HepG2 (cell line): ENCODE measurements around the gene ADAM10. TPM values are rescaled to one million over a fixed set of nuclear protein-coding genes. Genes with fewer than 3 reads are reported as not detected.

ENCODE experiments used
- ARID2 ChIP-seq: sonication (generic); formaldehyde crosslinking; IDR thresholded peaks from 2 replicates; pipeline ENCODE4 v1.8.1; 2022; ENCODE audit warnings: mild to moderate bottlenecking, missing genetic modification reagents, borderline replicate concordance
- CHCHD3 ChIP-seq: sonication (generic); formaldehyde crosslinking; IDR thresholded peaks from 2 replicates; pipeline ENCODE4 v1.8.0; 2022; ENCODE audit warnings: mild to moderate bottlenecking, missing genetic modification reagents, moderate library complexity
- CSRNP2 ChIP-seq: sonication (generic); formaldehyde crosslinking; conservative IDR thresholded peaks from 2 replicates; pipeline ENCODE4 v1.8.0; 2022; ENCODE audit warnings: low read depth, missing genetic modification reagents
- GABPA ChIP-seq, 2 experiments: IDR thresholded peaks; 2 replicates each; pipeline ENCODE4 v1.6.1; 2011 to 2016; ENCODE audit warnings: low read depth in 2 of 2, low read length in 1 of 2, missing biosample characterization in 1 of 2, missing genetic modification characterization in 1 of 2
- KMT2A ChIP-seq: sonication (generic); formaldehyde crosslinking; IDR thresholded peaks from 2 replicates; pipeline ENCODE4 v1.4.0; 2020; ENCODE audit warnings: missing genetic modification reagents
- LRRFIP1 ChIP-seq: sonication (generic); formaldehyde crosslinking; conservative IDR thresholded peaks from 2 replicates; pipeline ENCODE4 v1.4.0; 2020; ENCODE audit warnings: missing genetic modification reagents
- MLX ChIP-seq: IDR thresholded peaks from 2 replicates; pipeline ENCODE4 v1.6.1; 2016
- MNT ChIP-seq: fragments of 450-650 bp; IDR thresholded peaks from 2 replicates; pipeline ENCODE4 v1.6.1; 2016
- PHF8 ChIP-seq: sonication (generic); formaldehyde crosslinking; IDR thresholded peaks from 2 replicates; pipeline ENCODE4 v1.5.0; 2020; ENCODE audit warnings: missing genetic modification reagents
- ZBTB33 ChIP-seq: sonication (generic); formaldehyde crosslinking; IDR thresholded peaks from 2 replicates; pipeline ENCODE4 v1.4.0; 2020; ENCODE audit warnings: missing genetic modification reagents
- ZBTB42 ChIP-seq: sonication (generic); formaldehyde crosslinking; IDR thresholded peaks from 2 replicates; pipeline ENCODE4 v1.5.0; 2020; ENCODE audit warnings: mild to moderate bottlenecking, missing genetic modification reagents
- ZNF121 ChIP-seq: sonication (generic); formaldehyde crosslinking; IDR thresholded peaks from 2 replicates; pipeline ENCODE4 v1.5.0; 2020; ENCODE audit warnings: mild to moderate bottlenecking, missing genetic modification reagents
- ZNF710 ChIP-seq: sonication (generic); formaldehyde crosslinking; IDR thresholded peaks from 2 replicates; pipeline ENCODE4 v1.5.0; 2020; ENCODE audit warnings: mild to moderate bottlenecking, missing genetic modification reagents, borderline replicate concordance
- ZNF839 ChIP-seq: sonication (generic); formaldehyde crosslinking; IDR thresholded peaks from 2 replicates; pipeline ENCODE4 v1.4.0; 2020; ENCODE audit warnings: missing genetic modification reagents, mild to moderate bottlenecking, borderline replicate concordance
- ZSCAN29 ChIP-seq: sonication (generic); formaldehyde crosslinking; conservative IDR thresholded peaks from 2 replicates; pipeline ENCODE4 v1.4.0; 2020; ENCODE audit warnings: mild to moderate bottlenecking, missing genetic modification reagents
- polyA plus RNA-seq, 8 experiments: library from polyadenylated mRNA; depleted of rRNA in 3 of 8; stranded (reverse) in 7 of 8; unstranded in 1 of 8; fragments of >200 nt; fragmentation: Illumina TruSeq in 4 of 8; extraction: Trizol in 4 of 8; gene quantifications; 2 replicates each; pipeline versions ENCODE4 v1.2.1 to v1.2.3, GENCODE V29; 2011 to 2016; ENCODE audit warnings: low read depth in 4 of 8, missing spikeins in 1 of 8, mixed read lengths in 1 of 8; ENCODE audit not compliant: insufficient read depth in 1 of 8
- total RNA-seq, 5 experiments: library from RNA; depleted of rRNA; stranded (reverse); fragments of >200 nt; fragmentation: Illumina TruSeq; extraction: Trizol; gene quantifications; 2 replicates each; pipeline ENCODE4 v1.2.3, GENCODE V29; 2016; ENCODE audit warnings: low read depth in 1 of 5

ADAM10 gene
- total and polyA plus RNA-seq, 2 of the 13 experiments (the other 11 are each of a cell fraction or from before 2014, with no cell fraction given): 92.7 to 125 TPM

GRCh38 chr15:58604455-58604923 is 145.0 kb downstream of the ADAM10 start (continued):
- TF ChIP-seq LRRFIP1 (no peak), CSRNP2 (CRISPR knock-in tag) (no peak), ZNF121 (CRISPR knock-in tag) (peak; percentile 94), ARID2 (no peak), MNT (no peak), PHF8 (CRISPR knock-in tag) (no peak), ZBTB42 (CRISPR knock-in tag) (no peak), GABPA (IDR thresholded peaks at IDR 0.05; ENCODE audit: low read depth, low read length) (no peak), GABPA (CRISPR knock-in tag; IDR thresholded peaks at IDR 0.05; ENCODE audit: low read depth) (no peak), MLX (CRISPR knock-in tag) (no peak), ZNF839 (CRISPR knock-in tag) (no peak), ZBTB33 (CRISPR knock-in tag) (peak; percentile 91), CHCHD3 (CRISPR knock-in tag) (no peak), ZSCAN29 (no peak), KMT2A (CRISPR knock-in tag) (no peak), ZNF710 (no peak)
